Activated CD8-positive, alpha-beta T cell treated with anti-CD3 and anti-CD28 coated beads, Interleukin-2, amount 10 ng/mL, durations not matched to agents 7 days and 5 days (primary cell): ENCODE results near the gene PARP14. TPM values are rescaled to one million over a fixed set of nuclear protein-coding genes. Genes with fewer than 3 reads are reported as not detected.
"Not testable (repeated sequence)": the region's sequence is repeated elsewhere in the genome, so short reads cannot be mapped to it uniquely, and the experiment has no call there.

Experiments
- ATAC-seq: fragments of 150-1000 bp; cut with Tn5 transposase; one replicate; pipeline ENCODE4 v1.10.0; 2021; ENCODE audit warnings: moderate library complexity
- CTCF ChIA-PET: fragments of 350-600 bp; sonication (Branson Sonifier 250); formaldehyde crosslinking; loops from one replicate; lab custom pipeline; 2021; ENCODE audit warnings: antibody characterized with exemption; lab: Charles Lee
- POLR2A ChIA-PET: fragments of 350-600 bp; sonication (Branson Sonifier 250); formaldehyde crosslinking; loops from one replicate; lab custom pipeline; 2021; ENCODE audit warnings: antibody characterized with exemption; lab: Charles Lee
- DNase-seq: peaks from one replicate; pipeline ENCODE4 v3.0.0-alpha.2; 2020
- H3K27ac Mint-ChIP-seq: one replicate; pipeline ENCODE4 v1.8.0; 2021; ENCODE audit warnings: mild to moderate bottlenecking, mixed read lengths
- H3K27me3 Mint-ChIP-seq: one replicate; pipeline ENCODE4 v1.8.0; 2021; ENCODE audit warnings: low read depth, mixed read lengths
- H3K36me3 Mint-ChIP-seq: one replicate; pipeline ENCODE4 v1.8.0; 2021; ENCODE audit warnings: low read depth, mixed read lengths
- H3K4me1 Mint-ChIP-seq: one replicate; pipeline ENCODE4 v1.8.0; 2021; ENCODE audit warnings: low read depth, mixed read lengths
- H3K4me3 Mint-ChIP-seq: one replicate; pipeline ENCODE4 v1.8.0; 2021; ENCODE audit warnings: mild to moderate bottlenecking, mixed read lengths
- H3K9me3 Mint-ChIP-seq: one replicate; pipeline ENCODE4 v1.8.0; 2022; ENCODE audit warnings: mixed read lengths; ENCODE audit not compliant: insufficient read depth
- total RNA-seq, 2 experiments: library from RNA; stranded (reverse); gene quantifications; one replicate each; pipeline ENCODE4 v1.2.3, GENCODE V29; 2021

PARP14 gene
- total RNA-seq, 2 experiments from 2014 or later: 119 to 123 TPM

DNA sequence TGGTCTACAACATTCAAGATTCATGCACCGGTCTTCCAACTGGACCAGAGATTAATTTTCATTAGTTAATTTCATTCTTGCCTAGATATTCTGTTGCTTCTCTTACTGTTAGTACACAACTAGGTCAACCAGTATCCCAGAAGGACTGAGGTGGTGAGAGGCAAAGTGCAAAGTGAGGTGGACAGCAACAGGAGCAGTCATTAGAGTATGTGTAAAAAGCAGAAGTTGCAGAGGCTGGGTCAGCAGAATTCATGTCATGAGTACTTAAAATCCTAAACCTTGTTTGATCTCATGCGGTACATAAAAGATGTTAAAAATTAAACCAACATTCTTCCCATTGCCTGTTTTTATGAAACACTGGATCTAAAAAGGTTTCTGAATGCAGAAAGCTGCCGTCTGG is 46.7 kb downstream of the PARP14 start:
- Mint-ChIP-seq H3K9me3 (peaks cover 4% of the 10 kb centered on the region), H3K27me3 (no peaks in the 10 kb centered on the region), H3K36me3 (peaks cover 76% of the 10 kb centered on the region), H3K4me3 (no peak overlapping the region), H3K4me1 (no peaks in the 10 kb centered on the region), H3K27ac (no peak overlapping the region)
- ChIA-PET POLR2A (no interaction called here), CTCF (no interaction called here)
- no peak for ATAC-seq
- DNase-seq: no peak

DNA sequence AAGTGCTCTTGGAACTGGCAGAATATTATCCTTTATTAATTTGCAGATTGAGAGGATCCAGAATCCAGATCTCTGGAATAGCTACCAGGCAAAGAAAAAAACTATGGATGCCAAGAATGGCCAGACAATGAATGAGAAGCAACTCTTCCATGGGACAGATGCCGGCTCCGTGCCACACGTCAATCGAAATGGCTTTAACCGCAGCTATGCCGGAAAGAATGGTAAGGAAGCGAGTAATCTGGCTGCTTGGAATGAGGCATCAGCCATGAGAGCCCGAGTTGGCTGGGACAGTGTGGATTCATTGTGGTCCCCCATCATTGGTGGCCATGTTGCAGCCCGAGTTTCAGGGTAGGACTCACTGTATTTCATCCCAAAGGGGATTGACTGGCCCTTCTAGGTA is 47.1 kb downstream of the PARP14 start:
- ChIA-PET POLR2A (no interaction called here), CTCF (interaction anchor here (0.8 kb wide), 1 partner anchor 218 kb away, joined by 3 read pairs; no protein-coding TSS in a partner anchor)
- no peaks in the 10 kb centered on the region for H3K4me1 Mint-ChIP-seq
- no peak for ATAC-seq
- peaks cover 75% of the 10 kb centered on the region for H3K36me3 Mint-ChIP-seq
- H3K4me3 Mint-ChIP-seq: no peak overlapping the region
- H3K9me3 Mint-ChIP-seq: peaks cover 4% of the 10 kb centered on the region
- H3K27ac Mint-ChIP-seq: no peak overlapping the region
- DNase-seq: no peak
- no peaks in the 10 kb centered on the region for H3K27me3 Mint-ChIP-seq

DNA sequence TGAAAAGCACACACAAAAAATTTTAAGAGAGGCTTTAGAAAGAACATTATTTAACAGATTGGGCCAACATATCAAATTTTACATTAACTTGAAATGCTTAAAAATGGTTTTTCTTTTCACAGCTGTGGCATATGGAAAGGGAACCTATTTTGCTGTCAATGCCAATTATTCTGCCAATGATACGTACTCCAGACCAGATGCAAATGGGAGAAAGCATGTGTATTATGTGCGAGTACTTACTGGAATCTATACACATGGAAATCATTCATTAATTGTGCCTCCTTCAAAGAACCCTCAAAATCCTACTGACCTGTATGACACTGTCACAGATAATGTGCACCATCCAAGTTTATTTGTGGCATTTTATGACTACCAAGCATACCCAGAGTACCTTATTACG is 47.5 kb downstream of the PARP14 start:
- ChIA-PET POLR2A (no interaction called here), CTCF (interaction anchor here (0.8 kb wide), 1 partner anchor 219 kb away, joined by 3 read pairs; no protein-coding TSS in a partner anchor)
- no peak for ATAC-seq
- H3K4me1 Mint-ChIP-seq: no peaks in the 10 kb centered on the region
- H3K4me3 Mint-ChIP-seq: no peak overlapping the region
- no peak overlapping the region for H3K27ac Mint-ChIP-seq
- peaks cover 4% of the 10 kb centered on the region for H3K9me3 Mint-ChIP-seq
- no peak for DNase-seq
- peaks cover 76% of the 10 kb centered on the region for H3K36me3 Mint-ChIP-seq
- H3K27me3 Mint-ChIP-seq: no peaks in the 10 kb centered on the region

GRCh38 chr3:122728756-122729514 is 48.3 kb downstream of the PARP14 start:
- ChIA-PET CTCF (interaction anchor here (0.8 kb wide), 1 partner anchor 219 kb away, joined by 3 read pairs; no protein-coding TSS in a partner anchor), POLR2A (no interaction called here)
- DNase-seq (no peak), ATAC-seq (no peak)
- Mint-ChIP-seq H3K4me3 (no peak overlapping the region), H3K9me3 (peaks cover 4% of the 10 kb centered on the region), H3K27me3 (no peaks in the 10 kb centered on the region), H3K4me1 (no peaks in the 10 kb centered on the region), H3K27ac (no peak overlapping the region), H3K36me3 (peaks cover 75% of the 10 kb centered on the region)

DNA sequence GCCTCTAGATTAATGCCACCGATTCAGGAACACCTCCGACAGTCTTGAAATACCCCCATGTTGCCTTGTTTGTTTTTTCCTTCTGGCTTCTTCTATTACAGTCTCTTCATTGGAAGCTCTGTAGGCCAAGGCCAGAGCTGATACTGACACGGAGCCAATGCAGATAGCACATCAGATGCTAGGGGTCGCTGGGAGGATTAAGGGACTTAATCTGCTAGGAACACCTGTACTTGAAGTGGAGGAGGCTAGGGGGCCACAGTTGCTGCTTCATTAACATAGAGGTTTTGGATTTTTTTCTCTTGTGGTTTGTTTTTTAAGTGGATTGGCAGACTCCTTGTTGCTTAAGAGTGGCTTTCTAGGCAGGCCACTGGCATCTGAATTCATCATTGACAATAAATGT is 49.6 kb downstream of the PARP14 start:
- ChIA-PET CTCF (no interaction called here), POLR2A (no interaction called here)
- Mint-ChIP-seq H3K4me3 (no peak overlapping the region), H3K36me3 (peaks cover 68% of the 10 kb centered on the region), H3K4me1 (no peaks in the 10 kb centered on the region), H3K27me3 (no peaks in the 10 kb centered on the region), H3K9me3 (peaks cover 4% of the 10 kb centered on the region), H3K27ac (no peak overlapping the region)
- DNase-seq (no peak), ATAC-seq (no peak)

DNA sequence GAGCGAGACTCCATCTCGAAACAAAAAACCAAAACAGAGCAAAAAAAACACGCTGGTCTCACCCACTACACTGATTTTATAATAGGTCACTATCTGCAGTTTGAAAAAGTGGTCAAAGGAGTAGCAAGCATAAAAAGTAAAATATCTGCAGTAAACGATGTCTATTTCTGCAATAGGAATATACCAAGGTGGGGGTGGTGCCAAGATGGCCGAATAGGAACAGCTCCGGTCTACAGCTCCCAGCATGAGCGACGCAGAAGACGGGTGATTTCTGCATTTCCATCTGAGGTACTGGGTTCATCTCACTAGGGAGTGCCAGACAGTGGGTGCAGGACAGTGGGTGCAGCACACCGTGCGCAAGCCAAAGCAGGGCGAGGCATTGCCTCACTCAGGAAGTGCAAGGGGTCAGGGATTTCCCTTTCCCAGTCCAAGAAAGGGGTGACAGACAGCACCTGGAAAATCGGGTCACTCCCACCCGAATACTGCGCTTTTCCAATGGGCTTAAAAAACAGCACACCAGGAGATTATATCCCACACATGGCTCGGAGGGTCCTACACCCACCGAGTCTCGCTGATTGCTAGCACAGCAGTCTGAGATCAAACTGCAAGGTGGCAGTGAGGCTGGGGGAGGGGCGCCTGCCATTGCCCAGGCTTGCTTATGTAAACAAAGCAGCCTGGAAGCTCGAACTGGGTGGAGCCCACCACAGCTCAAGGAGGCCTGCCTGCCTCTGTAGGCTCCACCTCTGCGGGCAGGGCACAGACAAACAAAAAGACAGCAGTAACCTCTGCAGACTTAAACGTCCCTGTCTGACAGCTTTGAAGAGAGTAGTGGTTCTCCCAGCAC is 52.3 kb downstream of the PARP14 start:
- DNase-seq, H3K27me3 Mint-ChIP-seq, H3K4me1 Mint-ChIP-seq, ATAC-seq, CTCF ChIA-PET, POLR2A ChIA-PET, H3K4me3 Mint-ChIP-seq, H3K9me3 Mint-ChIP-seq, H3K27ac Mint-ChIP-seq: not testable (repeated sequence)
- peaks cover 51% of the 10 kb centered on the region for H3K36me3 Mint-ChIP-seq

- Mint-ChIP-seq H3K27me3 (no peaks in the 10 kb centered on the region), H3K4me1 (peaks cover 5% of the 10 kb centered on the region), H3K4me3 (no peak overlapping the region), H3K27ac (no peak overlapping the region), H3K36me3 (peaks cover 25% of the 10 kb centered on the region), H3K9me3 (peaks cover 5% of the 10 kb centered on the region)
- ChIA-PET POLR2A (no interaction called here), CTCF (no interaction called here)
- ATAC-seq (no peak), DNase-seq (no peak)
These were observed 58.5 kb downstream of the PARP14 start for GRCh38 chr3:122739172-122739571.

GRCh38 chr3:122742234-122742633 is 61.6 kb downstream of the PARP14 start:
- DNase-seq: no peak
- Mint-ChIP-seq H3K27me3 (no peaks in the 10 kb centered on the region), H3K9me3 (peaks cover 5% of the 10 kb centered on the region), H3K4me3 (no peak overlapping the region), H3K27ac (no peak overlapping the region), H3K36me3 (peaks cover 30% of the 10 kb centered on the region), H3K4me1 (peaks cover 5% of the 10 kb centered on the region)
- ChIA-PET CTCF (no interaction called here), POLR2A (no interaction called here)
- no peak for ATAC-seq

DNA sequence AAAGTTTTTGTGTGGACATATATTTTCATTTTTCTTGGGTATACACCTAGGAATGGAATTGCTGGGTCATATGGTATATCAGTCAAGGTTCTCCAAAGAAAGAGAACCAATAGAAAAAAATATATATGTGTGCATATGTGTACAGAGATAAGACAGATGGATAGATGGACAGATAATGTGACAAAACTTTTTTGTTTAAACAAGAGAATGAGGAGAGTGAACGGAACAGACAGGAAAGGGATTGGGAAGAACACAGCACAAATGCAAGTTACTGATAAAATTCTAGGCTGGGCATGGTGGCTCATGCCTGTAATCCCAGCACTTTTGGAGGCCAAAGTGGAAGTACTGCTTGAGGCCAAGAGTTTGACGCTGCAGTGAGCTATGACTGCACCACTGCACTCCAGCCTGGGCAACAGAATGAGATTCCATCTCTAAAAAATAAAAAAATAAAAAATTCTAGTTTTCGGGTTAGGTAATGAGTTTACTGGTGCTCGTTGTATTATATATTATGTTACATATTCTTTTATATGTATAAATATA is 63.0 kb downstream of the PARP14 start:
- DNase-seq (no peak), ATAC-seq (no peak)
- POLR2A ChIA-PET: no interaction called here
- Mint-ChIP-seq H3K4me1 (peaks cover 5% of the 10 kb centered on the region), H3K27me3 (no peaks in the 10 kb centered on the region), H3K27ac (no peak overlapping the region), H3K36me3 (peaks cover 28% of the 10 kb centered on the region), H3K9me3 (peaks cover 5% of the 10 kb centered on the region), H3K4me3 (no peak overlapping the region)
- CTCF ChIA-PET: interaction anchor here (2.8 kb wide), 1 partner anchor 12 kb away, joined by 9 read pairs; no protein-coding TSS in a partner anchor

GRCh38 chr3:122745369-122746021 is 64.9 kb downstream of the PARP14 start:
- CTCF ChIA-PET: interaction anchor here (2.8 kb wide), 1 partner anchor 10 kb away, joined by 9 read pairs; no protein-coding TSS in a partner anchor
- no peak overlapping the region for H3K4me3 Mint-ChIP-seq

DNA sequence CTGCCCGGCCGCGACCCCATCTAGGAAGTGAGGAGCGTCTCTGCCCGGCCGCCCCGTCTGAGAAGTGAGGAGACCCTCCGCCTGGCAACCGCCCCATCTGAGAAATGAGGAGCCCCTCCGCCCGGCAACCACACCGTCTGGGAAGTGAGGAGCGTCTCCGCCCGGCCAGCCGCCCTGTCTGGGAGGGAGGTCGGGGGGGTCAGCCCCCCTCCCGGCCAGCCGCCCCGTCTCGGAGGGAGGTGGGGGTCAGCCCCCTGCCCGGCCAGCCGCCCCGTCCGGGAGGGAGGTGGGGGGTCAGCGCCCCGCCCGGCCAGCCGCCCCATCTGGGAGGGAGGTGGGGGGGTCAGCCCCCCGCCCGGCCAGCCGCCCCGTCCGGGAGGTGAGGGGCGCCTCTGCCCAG is 66.7 kb downstream of the PARP14 start:
- H3K36me3 Mint-ChIP-seq, H3K4me1 Mint-ChIP-seq, CTCF ChIA-PET, H3K27ac Mint-ChIP-seq, H3K9me3 Mint-ChIP-seq, POLR2A ChIA-PET, H3K4me3 Mint-ChIP-seq, DNase-seq, H3K27me3 Mint-ChIP-seq, ATAC-seq: not testable (repeated sequence)

More at GRCh38 chr3:122745369-122746021, 64.9 kb downstream of the PARP14 start:
- no peaks in the 10 kb centered on the region for H3K27me3 Mint-ChIP-seq
- peaks cover 16% of the 10 kb centered on the region for H3K36me3 Mint-ChIP-seq
- H3K4me1 Mint-ChIP-seq: peaks cover 2% of the 10 kb centered on the region
- DNase-seq (no peak), ATAC-seq (no peak)
- H3K9me3 Mint-ChIP-seq: peaks cover 5% of the 10 kb centered on the region
- POLR2A ChIA-PET: no interaction called here
- no peak overlapping the region for H3K27ac Mint-ChIP-seq
